GM03348 (cell line): ENCODE data around the gene SP3.

Source experiments
- DNase-seq: peaks from one replicate; pipeline ENCODE4 v3.0.0; 2012; ENCODE audit warnings: low spot score

Gene SP3

DNA sequence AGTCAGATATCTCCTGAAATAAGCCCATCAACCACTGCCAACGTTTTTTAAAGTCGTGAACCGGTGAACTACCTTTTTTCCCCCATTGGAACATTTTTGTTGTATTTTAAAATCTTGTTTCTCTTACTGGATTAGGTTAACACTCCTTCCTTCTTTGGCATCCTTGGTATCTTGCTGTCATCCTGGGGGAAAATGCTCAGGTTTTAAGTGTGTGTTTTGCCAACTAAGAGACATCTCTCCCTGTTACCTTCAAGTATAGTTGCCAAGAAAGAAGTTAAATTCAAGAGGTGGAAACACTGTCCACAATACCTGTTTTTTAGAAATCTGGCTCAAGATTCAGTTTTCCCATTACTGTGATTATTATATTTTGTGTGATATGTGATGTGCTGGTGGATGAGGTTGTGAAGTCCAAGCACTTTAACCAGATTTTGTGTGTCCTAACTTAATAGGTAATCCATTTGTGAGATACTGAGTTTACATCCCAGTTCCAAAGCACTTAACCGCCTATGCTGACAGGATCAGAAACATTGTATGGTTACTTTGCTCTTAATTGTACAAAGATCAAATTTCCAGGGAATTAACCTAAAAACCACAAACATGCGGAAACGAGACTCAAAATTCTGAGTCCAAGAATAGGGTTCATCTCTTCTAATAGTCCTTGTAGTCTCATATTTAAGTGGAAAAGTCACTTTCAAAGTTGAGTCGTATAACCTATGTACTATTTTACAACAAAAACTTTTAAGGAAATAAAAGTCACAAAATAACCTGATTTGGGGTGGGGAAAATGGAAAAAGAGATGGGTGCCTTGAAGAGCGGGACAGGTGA is 1.3 kb upstream of the SP3 start:
- no peak for DNase-seq

DNA sequence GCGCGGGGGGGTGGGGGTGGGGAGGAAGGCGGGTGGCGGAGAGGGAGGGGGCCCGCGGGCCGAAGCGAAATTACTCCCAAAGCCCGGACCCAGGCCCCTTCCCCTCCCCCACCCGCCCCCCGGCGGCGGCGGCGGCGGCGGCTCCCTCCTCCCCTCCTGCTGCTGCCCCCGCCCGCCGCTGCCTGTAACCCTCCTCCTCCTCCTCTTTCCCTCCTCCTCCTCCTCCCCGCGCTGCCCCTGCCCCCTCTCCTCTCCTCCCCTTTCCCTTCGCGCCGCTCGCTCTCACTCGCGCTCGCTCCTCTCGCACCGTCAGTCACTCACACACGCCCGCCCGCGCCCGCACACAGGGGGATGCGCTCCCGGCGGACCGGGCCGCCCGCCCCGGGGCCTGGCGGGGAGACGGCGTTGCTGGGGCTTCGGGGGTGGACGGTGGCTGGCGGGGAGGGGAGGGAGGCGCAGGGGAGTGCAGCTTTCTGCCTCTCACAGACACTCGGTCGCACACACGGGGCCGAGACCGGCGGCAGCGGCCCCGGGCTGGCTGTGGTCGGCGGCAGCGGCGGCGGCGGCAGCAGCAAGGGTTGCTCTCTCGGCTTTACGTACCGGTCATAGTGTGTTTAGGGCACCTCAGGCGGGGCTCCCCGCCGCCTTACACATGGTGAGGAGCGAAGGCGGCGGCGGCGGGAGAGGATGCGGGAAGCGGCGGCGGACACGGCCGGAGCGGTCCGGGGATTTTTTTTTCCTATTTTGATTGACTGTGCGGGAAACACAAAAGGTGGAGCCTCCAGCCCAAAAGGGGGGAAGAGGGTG is 405 bp downstream of the SP3 start:
- DNase-seq, result peak; percentile 90

DNA sequence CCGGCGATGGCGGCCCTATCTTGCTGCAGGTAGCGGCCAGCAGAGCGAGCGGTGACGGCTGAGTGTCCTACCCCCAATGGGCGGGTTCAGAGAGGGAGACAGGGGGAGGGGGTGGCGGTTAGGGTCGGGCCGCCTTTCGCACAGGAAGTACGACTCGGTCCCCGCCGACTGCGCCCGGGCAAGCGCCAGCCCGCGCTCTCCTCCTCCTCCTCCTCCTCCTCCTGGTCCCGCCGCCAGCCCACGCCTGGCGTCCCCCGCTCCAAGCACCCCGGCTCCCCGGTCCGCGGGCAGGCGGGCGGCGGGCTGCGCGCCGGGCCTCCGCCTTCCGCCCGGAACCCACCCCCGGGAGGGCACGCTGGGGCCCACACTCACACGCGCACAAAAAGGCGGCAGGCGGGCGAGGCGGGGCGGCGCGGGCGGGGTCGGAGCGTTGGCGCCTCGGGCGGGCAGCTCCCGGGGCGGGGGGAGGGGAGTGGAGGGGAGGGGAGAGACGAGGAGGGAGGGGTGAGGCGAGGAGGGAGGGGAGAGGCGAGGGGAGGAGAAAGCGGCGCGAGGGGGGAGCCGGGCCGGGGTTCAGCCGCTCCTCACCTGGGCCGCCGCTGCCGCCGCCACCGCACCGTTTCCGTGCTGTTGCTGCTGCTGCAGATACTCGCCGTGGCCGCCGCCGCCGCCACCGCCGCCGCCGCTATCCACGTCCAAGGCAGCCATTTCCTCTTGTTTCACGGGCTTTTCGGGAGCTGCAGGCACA is 1.2 kb downstream of the SP3 start:
- DNase-seq, result peak; percentile 91

DNA sequence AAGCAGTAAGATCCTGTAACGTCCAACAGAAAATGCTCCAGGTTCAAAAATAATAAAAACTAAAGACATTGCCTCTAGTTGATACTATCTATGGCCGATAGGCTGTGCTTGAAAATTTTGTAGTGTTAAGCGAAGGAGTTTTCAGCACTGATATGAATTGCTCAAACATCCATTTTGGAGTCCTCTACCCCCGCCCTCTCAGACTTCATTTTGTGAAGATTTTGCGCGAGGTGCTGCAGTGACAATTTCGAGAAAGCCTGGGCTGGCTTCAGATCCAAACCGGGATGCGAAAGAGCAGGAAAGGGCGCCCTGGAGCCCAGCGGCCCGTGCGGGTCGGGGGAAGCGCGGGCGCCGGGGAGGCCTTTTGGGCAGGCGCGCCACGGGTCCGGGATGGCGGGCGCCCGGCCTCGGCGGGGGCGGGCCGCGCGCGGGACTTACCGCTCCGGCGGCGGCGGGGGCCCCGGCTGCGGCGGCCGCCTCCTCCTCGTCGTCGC is 1.8 kb downstream of the SP3 start:
- DNase-seq, result peak; percentile 61

DNA sequence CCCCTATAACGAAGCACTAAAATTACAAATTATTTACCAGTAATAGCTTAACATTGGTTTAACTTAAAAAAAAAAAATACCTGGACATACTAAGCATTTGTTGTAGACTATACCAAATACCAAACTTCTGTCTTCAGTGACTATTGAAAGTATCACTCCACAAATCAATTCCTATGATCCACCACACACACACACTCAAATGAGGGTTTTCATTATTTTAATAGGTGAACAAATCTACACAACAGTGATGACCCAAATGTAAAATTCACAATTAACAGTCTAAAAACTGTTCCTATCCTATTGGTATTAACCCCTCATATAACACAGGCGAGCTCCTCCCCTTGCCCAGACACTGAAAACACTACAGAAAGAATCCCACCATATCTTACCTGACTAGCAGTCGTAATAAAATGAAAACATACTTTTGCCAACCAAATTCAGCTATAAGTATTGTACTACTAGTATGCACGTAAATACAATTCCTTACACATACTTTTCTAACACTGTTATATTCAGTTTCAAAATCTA is 2.5 kb downstream of the SP3 start:
- no peak for DNase-seq

DNA sequence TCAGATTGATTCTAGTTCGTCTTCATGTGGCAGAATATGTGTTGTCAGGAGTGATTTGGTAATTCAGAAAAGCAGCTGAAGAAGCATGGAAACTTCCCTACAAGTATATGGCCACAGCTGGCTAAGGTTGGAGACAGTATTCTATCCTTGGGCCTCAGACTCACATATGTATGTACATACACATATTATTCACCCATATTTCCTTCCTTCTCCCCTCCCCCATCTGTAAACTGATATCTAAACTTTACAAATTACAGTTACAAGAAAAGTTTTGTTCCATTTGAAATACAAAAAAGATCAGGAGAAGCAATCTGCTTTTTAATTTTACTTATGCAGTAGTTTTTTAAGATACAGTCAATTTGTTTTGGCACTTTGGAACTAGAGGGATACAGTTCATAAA is 3.1 kb downstream of the SP3 start:
- no peak for DNase-seq

DNA sequence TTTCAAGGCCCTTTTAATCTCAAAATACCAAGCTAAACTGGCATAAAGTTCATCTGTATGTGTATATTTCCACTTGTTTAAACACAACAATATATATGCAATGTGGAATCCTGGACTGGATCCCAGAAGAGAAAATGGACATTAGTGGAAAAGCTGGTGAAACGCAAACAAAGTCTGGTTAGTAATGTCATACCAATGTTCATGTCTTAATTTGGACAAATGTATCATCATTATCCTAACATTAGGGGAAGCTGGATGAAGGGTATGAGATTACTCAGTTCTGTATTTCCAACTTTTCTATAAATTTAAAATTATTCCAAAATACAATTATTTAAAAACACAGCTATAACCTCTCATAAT is 3.8 kb downstream of the SP3 start:
- no peak for DNase-seq

DNA sequence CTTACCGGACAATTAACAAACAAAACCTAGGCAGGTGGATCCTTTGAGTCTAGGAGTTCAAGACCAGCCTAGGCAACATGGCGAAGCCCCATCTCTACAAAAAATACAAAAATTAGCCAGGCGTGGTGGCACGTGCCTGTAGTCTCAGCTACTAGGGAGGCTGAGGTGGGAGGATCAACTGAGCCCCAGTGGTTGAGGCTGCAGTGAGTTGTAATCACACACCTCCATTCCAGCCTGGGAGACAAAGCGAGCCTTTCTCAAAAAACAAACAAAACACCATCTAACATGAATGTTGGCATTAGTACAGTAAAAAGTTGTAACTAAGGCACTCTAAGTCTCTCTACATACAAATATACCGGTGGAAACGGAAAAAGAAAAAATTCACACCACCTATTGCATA is 5.3 kb downstream of the SP3 start:
- DNase-seq, result no peak

DNA sequence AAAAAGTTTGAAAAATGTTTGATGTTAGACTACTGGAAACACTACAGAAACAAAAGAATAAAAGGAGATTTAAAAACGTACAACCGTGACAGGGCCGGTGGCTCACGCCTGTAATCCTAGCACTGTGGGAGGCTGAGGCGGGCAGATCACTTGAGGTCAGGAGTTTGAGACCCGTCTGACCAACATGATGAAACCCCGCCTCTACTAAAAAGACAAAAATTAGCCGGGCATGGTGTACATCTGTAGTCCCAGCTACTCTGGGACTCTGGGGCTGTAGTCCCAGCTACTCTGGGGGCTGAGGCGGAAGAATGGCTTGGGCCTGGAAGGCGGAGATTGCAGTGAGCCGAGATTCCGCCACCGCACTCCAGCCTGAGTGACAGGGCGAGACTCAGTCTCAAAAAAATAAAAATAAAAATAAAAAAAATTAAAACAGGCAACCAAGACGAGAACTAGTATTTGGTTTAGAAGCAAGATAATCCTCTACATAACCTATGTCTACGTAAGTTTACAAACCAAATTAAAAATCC is 5.8 kb downstream of the SP3 start:
- no peak for DNase-seq

DNA sequence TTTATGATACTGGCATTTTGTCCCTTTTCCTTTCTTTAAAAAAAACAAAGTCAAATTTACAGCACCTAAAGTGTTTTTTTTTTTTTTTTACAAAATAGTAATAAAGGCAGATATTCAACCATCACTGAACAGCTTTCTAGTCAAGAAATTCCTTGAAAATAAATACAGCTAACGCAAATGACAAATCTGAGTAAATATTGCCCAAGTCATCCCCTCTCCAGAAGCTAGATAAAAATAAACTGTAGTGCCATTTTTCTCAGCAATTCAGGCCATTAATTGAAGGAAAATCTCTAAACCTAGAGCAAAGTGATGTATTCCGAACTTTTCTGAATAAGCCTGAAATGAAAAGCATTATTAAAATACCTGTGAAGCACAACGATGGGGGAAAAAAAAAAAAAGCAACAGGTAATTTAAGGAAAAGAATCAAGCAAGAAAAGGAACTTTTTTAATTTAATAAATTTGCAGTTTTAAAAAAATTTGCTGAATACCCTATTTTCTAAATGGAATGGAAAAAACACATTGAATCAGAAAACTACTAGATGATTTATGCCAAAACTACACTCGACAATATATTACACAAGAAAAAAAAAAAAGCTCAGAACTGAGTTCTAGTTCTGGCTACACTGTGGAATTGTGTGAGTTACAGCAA is 6.9 kb downstream of the SP3 start:
- DNase-seq, result no peak

DNA sequence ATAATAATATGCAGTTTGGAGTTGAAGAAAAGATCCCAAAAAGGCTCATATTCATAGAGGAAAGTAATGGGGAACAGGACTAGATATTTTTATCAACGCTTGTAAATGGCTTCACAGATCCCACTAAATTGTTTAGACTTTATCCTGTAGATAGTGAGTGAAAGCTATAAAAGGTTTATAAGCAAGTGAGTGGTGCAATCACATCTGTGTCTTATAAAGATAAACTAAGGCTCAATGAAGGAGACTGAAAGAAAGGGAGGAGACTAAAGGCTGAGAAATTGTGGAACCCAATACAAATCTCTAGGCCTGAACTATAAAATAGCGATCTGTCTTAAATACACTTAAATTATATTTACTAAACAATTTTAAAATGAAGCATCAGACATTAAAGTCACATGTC is 7.7 kb downstream of the SP3 start:
- peak; percentile 6 for DNase-seq

DNA sequence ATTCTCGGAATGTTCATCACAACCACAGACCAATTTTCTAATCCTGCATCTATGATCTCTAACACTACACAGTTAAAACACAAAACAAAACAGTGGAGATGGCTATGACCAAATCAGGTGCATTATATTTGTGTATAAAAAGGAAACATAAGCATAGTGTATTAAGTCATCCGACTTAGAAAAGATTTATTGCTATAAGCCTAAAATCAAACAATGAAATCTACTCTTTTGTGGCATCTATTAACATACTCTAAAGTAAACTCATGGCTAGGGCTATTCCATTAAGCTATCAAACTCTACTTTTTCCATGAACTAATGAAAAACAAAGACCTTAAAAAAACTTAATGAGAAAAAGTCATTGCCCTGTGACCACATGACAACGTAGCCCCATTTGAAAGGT is 8.7 kb downstream of the SP3 start:
- DNase-seq, result no peak

DNA sequence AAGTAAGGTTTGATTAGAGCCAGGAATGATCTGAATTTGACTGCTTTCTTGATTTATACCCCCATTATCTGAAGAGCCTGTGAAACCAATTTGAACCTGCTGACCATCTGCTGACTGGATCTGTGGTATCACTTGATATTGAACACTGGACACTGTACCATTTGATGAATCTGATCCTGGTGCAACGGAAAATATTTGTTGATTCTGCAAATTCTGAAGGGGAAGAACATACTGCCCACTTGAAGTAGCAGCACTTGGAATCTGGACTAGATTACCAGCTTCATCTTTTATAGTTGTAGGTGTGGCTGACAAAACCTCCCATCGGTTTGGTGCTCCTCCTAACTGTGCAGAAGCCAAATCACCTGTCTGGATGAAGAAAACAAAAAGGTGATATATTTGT is 9.3 kb downstream of the SP3 start:
- no peak for DNase-seq

DNA sequence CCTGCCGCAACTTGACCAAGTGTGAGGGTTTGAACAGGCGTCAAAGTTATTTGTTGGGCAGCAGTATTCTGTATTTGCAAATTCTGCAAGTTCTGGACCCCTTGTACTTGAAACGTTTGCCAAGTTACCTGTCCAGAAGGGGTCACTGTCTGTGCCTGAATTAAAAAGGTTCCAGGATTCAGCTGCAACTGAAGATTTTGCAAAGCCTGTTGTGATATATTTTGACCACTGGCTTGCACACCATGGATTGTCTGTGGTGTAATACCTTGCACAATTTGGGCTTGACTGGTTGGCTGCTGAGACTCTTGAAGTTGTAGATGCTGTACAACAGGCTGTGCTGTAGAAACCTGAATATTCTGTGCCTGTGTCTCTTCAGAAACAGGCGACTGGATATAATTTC is 10.2 kb downstream of the SP3 start:
- no peak for DNase-seq

DNA sequence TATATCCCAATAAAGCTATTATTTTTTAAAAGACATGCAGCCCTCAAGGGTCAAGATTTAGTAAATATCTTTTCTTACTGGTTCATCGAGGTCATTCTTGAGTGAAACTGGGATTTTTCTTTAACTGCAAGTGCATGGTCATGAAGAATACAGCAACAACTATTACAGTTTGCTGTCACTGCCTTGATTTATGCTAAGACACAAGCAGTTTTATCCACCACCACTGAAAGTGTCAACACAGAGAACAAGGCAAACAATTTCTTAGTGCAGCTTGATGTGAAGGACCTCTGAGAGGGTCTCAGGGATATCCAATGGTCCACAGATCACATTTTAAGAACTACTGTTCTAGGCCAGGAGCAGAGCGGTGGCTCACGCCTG is 12.1 kb downstream of the SP3 start:
- no peak for DNase-seq

DNA sequence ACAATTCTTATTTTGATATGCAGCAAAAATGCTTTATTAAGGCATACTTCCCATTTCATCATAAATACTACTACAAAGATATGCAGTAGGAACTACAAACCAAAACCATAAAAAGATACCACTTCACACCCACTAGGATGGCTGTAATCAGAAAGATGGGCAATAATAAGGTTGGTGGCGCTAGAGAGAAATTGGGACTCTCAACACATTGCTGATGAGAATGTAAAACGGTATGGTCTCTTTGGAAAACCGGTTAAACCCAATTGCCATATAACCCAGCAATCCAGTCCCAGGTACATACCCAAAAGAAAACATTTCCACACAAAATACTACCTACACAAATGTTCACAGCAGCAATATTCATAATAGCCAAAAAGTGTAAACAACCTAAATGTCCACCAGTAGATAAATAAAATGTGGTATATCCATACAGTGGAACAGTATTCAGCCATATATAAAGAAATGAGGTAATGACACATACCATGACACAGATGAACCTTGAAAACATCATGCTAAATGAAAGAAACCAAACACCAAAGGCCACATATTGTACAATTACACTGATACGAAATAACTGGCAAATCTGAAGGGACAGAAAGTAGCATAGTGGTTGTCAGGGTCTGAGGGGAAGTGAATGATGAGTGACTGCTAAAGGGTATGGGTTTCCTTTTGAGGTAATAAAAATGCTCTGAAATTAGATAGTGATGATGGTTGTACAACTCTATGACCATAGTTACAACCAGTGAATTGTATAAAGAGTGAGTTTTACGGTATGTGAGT is 12.7 kb downstream of the SP3 start:
- no peak for DNase-seq

DNA sequence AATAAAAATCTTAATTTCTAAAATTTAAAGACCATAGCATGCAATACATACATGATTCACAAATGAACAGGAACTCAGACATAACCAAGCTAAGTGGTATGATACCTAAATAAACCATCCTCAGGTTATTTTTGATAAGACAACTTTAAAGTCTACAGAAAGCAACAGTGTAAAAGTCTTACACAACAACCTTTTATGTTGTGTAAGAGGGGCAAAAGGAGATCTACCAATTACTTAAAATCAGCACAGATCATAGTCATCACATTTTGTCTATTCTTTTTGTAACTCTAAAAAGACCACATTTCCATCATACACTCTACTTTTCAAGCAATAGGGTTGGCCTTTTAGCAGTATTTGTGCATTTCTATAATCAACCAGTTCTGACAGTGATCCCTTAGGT is 16.3 kb downstream of the SP3 start:
- DNase-seq, result no peak

DNA sequence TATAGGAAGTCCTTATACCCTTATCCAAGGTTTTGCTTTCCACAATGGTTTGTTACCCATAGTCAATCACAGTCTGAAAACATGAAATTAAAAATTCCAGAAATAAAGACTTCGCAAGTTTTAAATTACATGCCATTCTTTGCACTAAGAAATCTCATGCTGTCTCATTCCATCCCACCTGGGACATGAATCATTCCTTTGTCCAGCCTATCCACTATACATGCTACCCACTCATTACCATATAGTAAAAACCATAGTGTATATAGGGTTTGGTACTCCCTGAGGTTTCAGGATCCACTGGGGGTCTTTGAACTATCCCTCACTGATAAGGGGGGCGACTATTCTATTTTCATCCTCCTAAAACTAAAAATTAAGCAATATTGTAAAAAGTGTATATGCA is 17.0 kb downstream of the SP3 start:
- no peak for DNase-seq

DNA sequence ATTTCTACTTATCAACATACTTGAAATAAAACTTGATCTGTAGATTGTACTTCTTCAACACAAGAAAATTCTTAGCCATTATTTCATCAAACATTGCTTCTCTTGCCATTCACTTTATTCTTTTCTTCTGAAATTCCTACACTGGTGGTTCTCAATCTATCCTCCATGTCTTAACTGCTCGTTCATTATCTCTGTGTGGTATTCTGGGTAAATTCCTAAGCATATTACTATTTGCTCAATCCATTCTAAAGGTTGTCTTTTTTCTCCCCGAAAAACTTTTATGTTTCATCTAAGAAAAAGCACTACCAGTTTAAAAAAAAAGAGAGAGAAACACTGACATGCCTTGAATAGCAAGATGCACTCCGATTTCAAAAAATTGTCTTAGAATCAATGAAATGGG is 18.0 kb downstream of the SP3 start:
- DNase-seq, result no peak

DNA sequence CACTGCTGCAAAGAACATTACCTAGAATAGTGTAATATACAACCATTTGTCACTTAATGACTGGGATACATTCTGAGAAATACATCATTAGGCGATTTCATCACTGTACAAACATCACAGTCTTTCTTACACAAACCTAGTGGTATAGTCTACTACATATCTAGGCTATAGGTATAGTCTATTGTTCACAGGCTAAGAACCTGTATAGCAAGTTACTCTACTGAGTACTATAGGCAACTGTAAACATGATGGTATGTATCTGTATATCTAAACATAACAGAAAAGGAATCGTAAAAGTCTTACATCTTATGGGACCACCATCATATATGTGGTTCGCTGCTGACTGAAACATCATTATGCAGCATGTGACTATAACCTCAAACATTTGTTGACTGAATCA is 21.4 kb downstream of the SP3 start:
- no peak for DNase-seq
